HEK293 (cell line): ENCODE data around the gene NAV3.

Experiments used
- CTCF ChIA-PET: fragments of 350-600 bp; formaldehyde crosslinking; extraction: SDS; loops from one replicate; lab custom pipeline; 2021; ENCODE audit warnings: antibody characterized with exemption; lab: Yijun Ruan, JAX
- POLR2A ChIA-PET: fragments of 300-600 bp; formaldehyde crosslinking; extraction: SDS; loops from one replicate; lab custom pipeline; 2020; ENCODE audit warnings: antibody characterized with exemption, inconsistent platforms; lab: Yijun Ruan, JAX
- H3K27ac ChIP-seq: fragments of 200-500 bp; sonication (Bioruptor generic); 2 replicates; pipeline ENCODE4 v1.5.1; 2014; ENCODE audit warnings: low read depth, low read length, control low read depth, inconsistent platforms; ENCODE audit errors: extremely low read depth
- H3K36me3 ChIP-seq, 2 experiments: fragments of 200-500 bp in 1 of 2; sonication (Bioruptor generic) in 1 of 2; 1 replicate in 1 of 2; 2 replicates in 1 of 2; pipeline ENCODE4 v1.5.1; 2014 to 2017; ENCODE audit warnings: inconsistent platforms in 2 of 2, low read length in 2 of 2; ENCODE audit not compliant: control insufficient read depth in 2 of 2, insufficient read depth in 1 of 2
- H3K4me1 ChIP-seq: fragments of 200-500 bp; sonication (Bioruptor generic); 2 replicates; pipeline ENCODE4 v1.5.1; 2014; ENCODE audit warnings: mild to moderate bottlenecking, low read length, inconsistent platforms; ENCODE audit not compliant: control insufficient read depth, insufficient read depth
- H3K4me3 ChIP-seq: 2 replicates; pipeline ENCODE4 v1.5.1; 2011; ENCODE audit warnings: low read depth, mild to moderate bottlenecking, control low read depth, low read length, moderate library complexity
- H3K9me3 ChIP-seq: fragments of 200-500 bp; sonication (Bioruptor generic); 2 replicates; pipeline ENCODE4 v1.5.1; 2014; ENCODE audit warnings: low read depth, low read length, inconsistent platforms; ENCODE audit not compliant: control insufficient read depth, insufficient read depth
- GLIS1 ChIP-seq: fragments of 450-650 bp; formaldehyde crosslinking; IDR thresholded peaks from 2 replicates; pipeline ENCODE4 v1.5.1; 2016; ENCODE audit warnings: missing biosample characterization, missing genetic modification characterization
- HOXA7 ChIP-seq: sonication (generic); formaldehyde crosslinking; IDR thresholded peaks from 2 replicates; pipeline ENCODE4 v1.8.1; 2022; ENCODE audit warnings: missing genetic modification reagents, borderline replicate concordance
- IKZF3 ChIP-seq: fragments of 450-650 bp; IDR thresholded peaks from 2 replicates; pipeline ENCODE4 v1.5.0; 2018; ENCODE audit warnings: missing biosample characterization, mild to moderate bottlenecking, missing genetic modification characterization, moderate library complexity
- PRDM10 ChIP-seq: fragments of 450-650 bp; formaldehyde crosslinking; IDR thresholded peaks from 2 replicates; pipeline ENCODE4 v1.5.1; 2016; ENCODE audit warnings: missing biosample characterization, missing genetic modification characterization
- TRIM28 ChIP-seq: IDR thresholded peaks from 2 replicates; pipeline ENCODE4 v1.6.1; 2011; ENCODE audit warnings: low read length, control low read depth, borderline replicate concordance
- ZBTB17 ChIP-seq: fragments of 450-650 bp; formaldehyde crosslinking; IDR thresholded peaks from 2 replicates; pipeline ENCODE4 v1.5.1; 2016; ENCODE audit warnings: missing biosample characterization, missing genetic modification characterization
- ZNF112 ChIP-seq: fragments of 450-650 bp; formaldehyde crosslinking; IDR thresholded peaks from 2 replicates; pipeline ENCODE4 v1.5.0; 2017; ENCODE audit warnings: missing biosample characterization, missing genetic modification characterization
- ZNF146 ChIP-seq: fragments of 450-650 bp; formaldehyde crosslinking; IDR thresholded peaks from 2 replicates; pipeline ENCODE4 v1.5.1; 2016; ENCODE audit warnings: missing biosample characterization, missing genetic modification characterization
- ZNF184 ChIP-seq: fragments of 450-650 bp; IDR thresholded peaks from 2 replicates; pipeline ENCODE4 v1.5.1; 2018; ENCODE audit warnings: missing biosample characterization, mild to moderate bottlenecking, missing genetic modification characterization
- ZNF19 ChIP-seq: fragments of 450-650 bp; formaldehyde crosslinking; IDR thresholded peaks from 2 replicates; pipeline ENCODE4; 2016; ENCODE audit warnings: missing biosample characterization, missing genetic modification characterization, low read depth
- ZNF214 ChIP-seq: fragments of 450-650 bp; formaldehyde crosslinking; IDR thresholded peaks from 2 replicates; pipeline ENCODE4 v1.5.1; 2017; ENCODE audit warnings: missing biosample characterization, mild to moderate bottlenecking, missing genetic modification characterization, borderline replicate concordance
- ZNF221 ChIP-seq: fragments of 450-650 bp; formaldehyde crosslinking; IDR thresholded peaks from 2 replicates; pipeline ENCODE4 v1.5.1; 2017; ENCODE audit warnings: missing biosample characterization, missing genetic modification characterization, borderline replicate concordance
- ZNF24 ChIP-seq: fragments of 450-650 bp; formaldehyde crosslinking; IDR thresholded peaks from 2 replicates; pipeline ENCODE4 v1.5.1; 2016; ENCODE audit warnings: missing biosample characterization, missing genetic modification characterization
- ZNF311 ChIP-seq: fragments of 450-650 bp; formaldehyde crosslinking; IDR thresholded peaks from 2 replicates; pipeline ENCODE4 v1.5.1; 2017; ENCODE audit warnings: missing biosample characterization, missing genetic modification characterization, borderline replicate concordance
- ZNF335 ChIP-seq: fragments of 450-650 bp; formaldehyde crosslinking; conservative IDR thresholded peaks from 2 replicates; pipeline ENCODE4 v1.5.1; 2016; ENCODE audit warnings: missing biosample characterization, missing genetic modification characterization
- ZNF664 ChIP-seq: fragments of 450-650 bp; formaldehyde crosslinking; IDR thresholded peaks from 2 replicates; pipeline ENCODE4 v1.5.1; 2016; ENCODE audit warnings: missing biosample characterization, missing genetic modification characterization
- ZNF768 ChIP-seq: fragments of 450-650 bp; formaldehyde crosslinking; IDR thresholded peaks from 2 replicates; pipeline ENCODE4 v1.5.1; 2018; ENCODE audit warnings: missing biosample characterization, mild to moderate bottlenecking, missing genetic modification characterization
- TF ChIP-seq, protein P1 (sequence below): fragments of 450-650 bp; formaldehyde crosslinking; IDR thresholded peaks from 2 replicates; pipeline ENCODE4 v1.5.1; 2016; ENCODE audit warnings: missing biosample characterization, missing genetic modification characterization, low read depth
- TF ChIP-seq, protein P2 (sequence below): fragments of 450-650 bp; formaldehyde crosslinking; IDR thresholded peaks from 2 replicates; pipeline ENCODE4 v1.5.1; 2017; ENCODE audit warnings: missing biosample characterization, missing genetic modification characterization
- TF ChIP-seq, protein P3 (sequence below): fragments of 450-650 bp; formaldehyde crosslinking; IDR thresholded peaks from 2 replicates; pipeline ENCODE4 v1.5.1; 2017; ENCODE audit warnings: missing biosample characterization, mild to moderate bottlenecking, missing genetic modification characterization, moderate library complexity

NAV3 gene

DNA sequence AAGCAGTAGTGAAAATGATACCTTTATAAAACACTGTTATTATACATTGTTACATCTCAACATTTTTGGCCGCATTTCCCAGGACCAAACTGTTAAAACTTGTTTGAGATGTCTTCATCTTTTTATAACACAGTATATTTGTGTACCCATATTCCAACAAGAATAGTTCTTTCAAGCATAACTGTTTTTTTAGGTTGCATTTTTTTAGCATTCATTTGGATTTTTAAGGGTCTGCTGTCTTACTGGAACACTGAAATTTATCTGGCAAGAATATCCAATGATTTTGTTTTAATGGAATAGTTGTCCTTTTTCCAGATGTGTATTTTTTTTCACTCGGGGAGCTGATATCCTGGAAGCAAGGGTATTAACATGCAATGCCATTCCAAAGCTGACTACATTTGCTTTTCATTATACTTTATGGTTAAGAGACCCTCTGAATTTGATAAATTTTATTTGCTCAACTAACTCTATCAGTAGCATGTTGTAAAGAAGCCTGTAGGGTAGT, 8.9 kb upstream of the NAV3 start (continued):
- no peak for TF ChIP-seq GLIS1

GRCh38 chr12:77833329-77833728, 2.6 kb downstream of the NAV3 start:
- Histone ChIP-seq H3K9me3 (no peaks in the 10 kb centered on the region), H3K4me1 (no peaks in the 10 kb centered on the region; the same call in 1 of the 2 replicates), H3K36me3 (no peaks in the 10 kb centered on the region)
- TF ChIP-seq ZNF214 (no peak), IKZF3 (no peak), PRDM10 (tag by site-specific recombination) (no peak), ZNF112 (no peak), ZNF311 (tag by site-specific recombination) (no peak), ZNF184 (tag by site-specific recombination) (no peak), ZNF221 (tag by site-specific recombination) (no peak), ZNF24 (tag by site-specific recombination) (no peak), ZNF664 (tag by site-specific recombination) (no peak), HOXA7 (CRISPR knock-in tag) (no peak), ZNF146 (tag by site-specific recombination) (no peak), ZNF19 (tag by site-specific recombination) (no peak), ZNF768 (tag by site-specific recombination) (no peak)
- TF ChIP-seq, protein P1, sequence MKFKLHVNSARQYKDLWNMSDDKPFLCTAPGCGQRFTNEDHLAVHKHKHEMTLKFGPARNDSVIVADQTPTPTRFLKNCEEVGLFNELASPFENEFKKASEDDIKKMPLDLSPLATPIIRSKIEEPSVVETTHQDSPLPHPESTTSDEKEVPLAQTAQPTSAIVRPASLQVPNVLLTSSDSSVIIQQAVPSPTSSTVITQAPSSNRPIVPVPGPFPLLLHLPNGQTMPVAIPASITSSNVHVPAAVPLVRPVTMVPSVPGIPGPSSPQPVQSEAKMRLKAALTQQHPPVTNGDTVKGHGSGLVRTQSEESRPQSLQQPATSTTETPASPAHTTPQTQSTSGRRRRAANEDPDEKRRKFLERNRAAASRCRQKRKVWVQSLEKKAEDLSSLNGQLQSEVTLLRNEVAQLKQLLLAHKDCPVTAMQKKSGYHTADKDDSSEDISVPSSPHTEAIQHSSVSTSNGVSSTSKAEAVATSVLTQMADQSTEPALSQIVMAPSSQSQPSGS (tag by site-specific recombination), result no peak
- TF ChIP-seq, protein P2, sequence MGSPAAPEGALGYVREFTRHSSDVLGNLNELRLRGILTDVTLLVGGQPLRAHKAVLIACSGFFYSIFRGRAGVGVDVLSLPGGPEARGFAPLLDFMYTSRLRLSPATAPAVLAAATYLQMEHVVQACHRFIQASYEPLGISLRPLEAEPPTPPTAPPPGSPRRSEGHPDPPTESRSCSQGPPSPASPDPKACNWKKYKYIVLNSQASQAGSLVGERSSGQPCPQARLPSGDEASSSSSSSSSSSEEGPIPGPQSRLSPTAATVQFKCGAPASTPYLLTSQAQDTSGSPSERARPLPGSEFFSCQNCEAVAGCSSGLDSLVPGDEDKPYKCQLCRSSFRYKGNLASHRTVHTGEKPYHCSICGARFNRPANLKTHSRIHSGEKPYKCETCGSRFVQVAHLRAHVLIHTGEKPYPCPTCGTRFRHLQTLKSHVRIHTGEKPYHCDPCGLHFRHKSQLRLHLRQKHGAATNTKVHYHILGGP (tag by site-specific recombination), result no peak
- TF ChIP-seq, all 188 proteins: peak for 0
- CTCF ChIA-PET, result no interaction called here
- POLR2A ChIA-PET, result no interaction called here
- H3K27ac ChIP-seq, result no peak overlapping the region
- no peak overlapping the region for H3K4me3 ChIP-seq

DNA sequence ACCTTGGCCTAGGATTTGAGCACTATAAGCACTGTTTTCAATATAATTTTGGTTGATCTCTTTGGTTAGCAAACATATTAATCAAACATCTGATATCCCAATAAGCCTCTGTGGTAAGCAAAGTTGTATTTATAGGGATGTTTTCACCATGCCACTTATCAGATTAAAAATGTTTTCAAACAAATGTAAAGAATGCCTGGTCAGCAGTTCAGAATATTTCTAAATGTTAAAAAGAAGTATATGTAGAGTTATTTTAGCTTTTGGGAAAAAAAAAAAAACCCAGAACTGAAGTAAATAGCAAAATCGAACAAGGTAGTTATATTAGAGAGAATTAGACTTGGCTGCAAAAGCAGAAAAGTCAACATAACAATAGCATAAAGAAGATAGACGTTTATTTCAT, 3.9 kb downstream of the NAV3 start:
- CTCF ChIA-PET, result no interaction called here
- no peaks in the 10 kb centered on the region for H3K9me3 ChIP-seq
- no peaks in the 10 kb centered on the region; the same call in 1 of the 2 replicates for H3K4me1 ChIP-seq
- POLR2A ChIA-PET, result no interaction called here
- TF ChIP-seq, protein P1 (tag by site-specific recombination), result no peak
- TF ChIP-seq, protein P3, sequence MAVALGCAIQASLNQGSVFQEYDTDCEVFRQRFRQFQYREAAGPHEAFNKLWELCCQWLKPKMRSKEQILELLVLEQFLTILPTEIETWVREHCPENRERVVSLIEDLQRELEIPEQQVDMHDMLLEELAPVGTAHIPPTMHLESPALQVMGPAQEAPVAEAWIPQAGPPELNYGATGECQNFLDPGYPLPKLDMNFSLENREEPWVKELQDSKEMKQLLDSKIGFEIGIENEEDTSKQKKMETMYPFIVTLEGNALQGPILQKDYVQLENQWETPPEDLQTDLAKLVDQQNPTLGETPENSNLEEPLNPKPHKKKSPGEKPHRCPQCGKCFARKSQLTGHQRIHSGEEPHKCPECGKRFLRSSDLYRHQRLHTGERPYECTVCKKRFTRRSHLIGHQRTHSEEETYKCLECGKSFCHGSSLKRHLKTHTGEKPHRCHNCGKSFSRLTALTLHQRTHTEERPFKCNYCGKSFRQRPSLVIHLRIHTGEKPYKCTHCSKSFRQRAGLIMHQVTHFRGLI (tag by site-specific recombination), result no peak
- no peak for TF ChIP-seq ZNF335
- no peak for TF ChIP-seq TRIM28
- no peak for TF ChIP-seq ZBTB17 (tag by site-specific recombination)
- H3K36me3 ChIP-seq, result no peaks in the 10 kb centered on the region
- no peak overlapping the region for H3K4me3 ChIP-seq
- H3K27ac ChIP-seq, result no peak overlapping the region
